Measurements from ENCODE around the gene ATP1B2.

GRCh38 chr17:7606280-7606679 lies 44.4 kb upstream of the ATP1B2 start:
- no peak for TF ChIP-seq EP300 (IDR thresholded peaks at IDR 0.05; ENCODE audit: borderline replicate concordance)
- no peak for TF ChIP-seq MAX (IDR thresholded peaks at IDR 0.05)
- no peak for TF ChIP-seq REST (IDR thresholded peaks at IDR 0.05; ENCODE audit: low read depth)
- TF ChIP-seq NFIC (IDR thresholded peaks at IDR 0.05): no peak
- TF ChIP-seq TAF1 (IDR thresholded peaks at IDR 0.05; ENCODE audit: low read depth): no peak
- no peak for TF ChIP-seq CEBPB (IDR thresholded peaks at IDR 0.05)
- no peak for TF ChIP-seq TCF12 (IDR thresholded peaks at IDR 0.05; ENCODE audit: low read depth)
- TF ChIP-seq YY1 (IDR thresholded peaks at IDR 0.05; ENCODE audit: low read depth): no peak
- TF ChIP-seq CREB1 (IDR thresholded peaks at IDR 0.05; ENCODE audit: low read depth): no peak
- TF ChIP-seq FOXM1 (IDR thresholded peaks at IDR 0.05; ENCODE audit: borderline replicate concordance, low read depth): no peak
- no peak for TF ChIP-seq ZBTB7A (IDR thresholded peaks at IDR 0.05; ENCODE audit: low read depth)
- no peak for TF ChIP-seq RAD21 (IDR thresholded peaks at IDR 0.05; ENCODE audit: low read depth)

Measured in Ishikawa (cell line).